SK-N-SH (cell line): Measurements from ENCODE around the gene SOD3. TPM values are rescaled to one million over a fixed set of nuclear protein-coding genes. Genes with fewer than 3 reads are reported as not detected.

Source experiments
- CTCF ChIA-PET: fragments of 300-600, 350-600 bp; formaldehyde crosslinking; extraction: SDS; loops from one replicate; lab custom pipeline; 2021; lab: Yijun Ruan, JAX
- POLR2A ChIA-PET: fragments of 350-600 bp; sonication (Branson Sonifier 250); formaldehyde crosslinking; extraction: SDS; loops from one replicate; lab custom pipeline; 2020; ENCODE audit warnings: antibody characterized with exemption, inconsistent platforms; lab: Yijun Ruan, JAX
- DNase-seq: peaks from one replicate; pipeline ENCODE4 v3.0.0; 2012
- H2AFZ ChIP-seq: fragments of 200-600 bp; sonication (generic); 2 replicates; pipeline ENCODE4 v1.8.1; 2016; ENCODE audit warnings: antibody characterized with exemption, mild to moderate bottlenecking, low read depth
- H3F3A ChIP-seq: fragments of 200-600 bp; sonication (generic); replicated peaks from 2 replicates; pipeline ENCODE3; 2016; ENCODE audit warnings: antibody characterized with exemption, mild to moderate bottlenecking; ENCODE audit not compliant: insufficient read depth
- H3K27ac ChIP-seq, 2 experiments: fragments of 200-500 bp in 1 of 2; fragments of 200-600 bp in 1 of 2; sonication (Bioruptor generic) in 1 of 2; sonication (generic), shearing (Covaris generic) in 1 of 2; 2 replicates each; pipeline versions ENCODE4 v1.5.1 to v1.6.1; 2014 to 2016; ENCODE audit warnings: low read depth in 2 of 2, inconsistent platforms in 1 of 2, low read length in 1 of 2, mild to moderate bottlenecking in 1 of 2, mixed read lengths in 1 of 2
- H3K27me3 ChIP-seq: fragments of 200-600 bp; sonication (generic), shearing (Covaris generic); 2 replicates; pipeline ENCODE4 v1.6.1; 2016; ENCODE audit warnings: mixed run types; ENCODE audit not compliant: insufficient read depth
- H3K36me3 ChIP-seq, 2 experiments: fragments of 200-500 bp in 1 of 2; fragments of 200-600 bp in 1 of 2; sonication (Bioruptor generic) in 1 of 2; sonication (generic) in 1 of 2; replicated peaks in 1 of 2; 2 replicates each; pipeline versions ENCODE3 to v1.5.1; 2014 to 2016; ENCODE audit warnings: low read length in 1 of 2, mild to moderate bottlenecking in 1 of 2; ENCODE audit not compliant: insufficient read depth in 2 of 2, control insufficient read depth in 1 of 2
- H3K4me1 ChIP-seq, 2 experiments: fragments of 200-500 bp in 1 of 2; fragments of 200-600 bp in 1 of 2; sonication (Bioruptor generic) in 1 of 2; sonication (generic), shearing (Covaris generic) in 1 of 2; 2 replicates each; pipeline versions ENCODE4 v1.5.1 to v1.6.1; 2014 to 2016; ENCODE audit warnings: low read depth in 1 of 2, low read length in 1 of 2, mixed run types in 1 of 2; ENCODE audit not compliant: insufficient read depth in 2 of 2, control insufficient read depth in 1 of 2
- H3K4me2 ChIP-seq: fragments of 200-600 bp; sonication (generic), shearing (Covaris generic); 2 replicates; pipeline ENCODE4 v1.6.1; 2017; ENCODE audit warnings: mixed run types
- H3K4me3 ChIP-seq, 2 experiments: fragments of 200-500 bp in 1 of 2; fragments of 200-600 bp in 1 of 2; sonication (Bioruptor generic) in 1 of 2; sonication (generic), shearing (Covaris generic) in 1 of 2; 2 replicates each; pipeline versions ENCODE4 v1.5.1 to v1.8.1; 2014 to 2016; ENCODE audit warnings: low read depth in 2 of 2, inconsistent platforms in 1 of 2, low read length in 1 of 2, mild to moderate bottlenecking in 1 of 2, mixed read lengths in 1 of 2, moderate library complexity in 1 of 2
- H3K79me2 ChIP-seq: fragments of 200-600 bp; sonication (generic); 2 replicates; pipeline ENCODE4 v1.8.1; 2017; ENCODE audit warnings: mild to moderate bottlenecking; ENCODE audit not compliant: insufficient read depth
- H3K9ac ChIP-seq: fragments of 200-600 bp; sonication (generic); 2 replicates; pipeline ENCODE4 v1.6.1; 2017; ENCODE audit warnings: mixed run types
- H3K9me2 ChIP-seq: fragments of 200-600 bp; sonication (generic); 2 replicates; pipeline ENCODE4 v1.6.1; 2017; ENCODE audit warnings: mixed run types
- H3K9me3 ChIP-seq: fragments of 200-600 bp; sonication (generic); 2 replicates; pipeline ENCODE4 v1.6.1; 2017; ENCODE audit warnings: mixed run types, mild to moderate bottlenecking, moderate library complexity
- H4K20me1 ChIP-seq: fragments of 200-600 bp; sonication (generic); 2 replicates; pipeline ENCODE4 v1.6.1; 2017; ENCODE audit warnings: mild to moderate bottlenecking, mixed run types; ENCODE audit not compliant: insufficient read depth
- CTCF ChIP-seq: fragments of 200-600 bp; sonication (generic); IDR thresholded peaks from 2 replicates; pipeline ENCODE4 v1.6.1; 2017; ENCODE audit warnings: antibody characterized with exemption, mild to moderate bottlenecking, moderate library complexity
- EP300 ChIP-seq, 2 experiments: IDR thresholded peaks; 2 replicates each; pipeline versions ENCODE4 v1.4.0 to v1.6.1; 2012; ENCODE audit warnings: borderline replicate concordance in 1 of 2, low read depth in 1 of 2, low read length in 1 of 2
- FOSL2 ChIP-seq: IDR thresholded peaks from 2 replicates; pipeline ENCODE4 v1.4.0; 2012; ENCODE audit warnings: low read depth, mild to moderate bottlenecking, moderate library complexity, borderline replicate concordance
- FOXJ3 ChIP-seq: sonication (generic); formaldehyde crosslinking; IDR thresholded peaks from 2 replicates; pipeline ENCODE4 v1.5.1; 2020; ENCODE audit warnings: mild to moderate bottlenecking, missing genetic modification reagents
- FOXM1 ChIP-seq: IDR thresholded peaks from 2 replicates; pipeline ENCODE4 v1.4.0; 2012; ENCODE audit warnings: low read depth, mild to moderate bottlenecking
- GATA2 ChIP-seq: sonication (generic); formaldehyde crosslinking; IDR thresholded peaks from 2 replicates; pipeline ENCODE4 v1.5.0; 2020; ENCODE audit warnings: mild to moderate bottlenecking, missing genetic modification reagents
- MAX ChIP-seq: IDR thresholded peaks from 2 replicates; pipeline ENCODE4 v1.4.0; 2012; ENCODE audit warnings: low read depth
- MXI1 ChIP-seq: IDR thresholded peaks from 2 replicates; pipeline ENCODE4 v1.6.1; 2012; ENCODE audit warnings: mild to moderate bottlenecking, low read depth, low read length, improper control_type of control experiment
- NRF1 ChIP-seq: IDR thresholded peaks from 2 replicates; pipeline ENCODE4 v1.6.1; 2012; ENCODE audit warnings: low read depth, mild to moderate bottlenecking, low read length
- RCOR1 ChIP-seq: fragments of 150-350 bp; IDR thresholded peaks from 2 replicates; pipeline ENCODE4 v1.6.1; 2017; ENCODE audit warnings: antibody characterized with exemption, low read length
- SIN3A ChIP-seq: IDR thresholded peaks from 2 replicates; pipeline ENCODE4 v1.6.1; 2012; ENCODE audit warnings: low read depth, mild to moderate bottlenecking, low read length, moderate library complexity, borderline replicate concordance
- TAF1 ChIP-seq: IDR thresholded peaks from 2 replicates; pipeline ENCODE4 v1.6.1; 2012; ENCODE audit warnings: low read depth, mild to moderate bottlenecking, low read length, moderate library complexity, borderline replicate concordance
- TCF12 ChIP-seq: IDR thresholded peaks from 2 replicates; pipeline ENCODE4 v1.4.0; 2012
- USF1 ChIP-seq: IDR thresholded peaks from 2 replicates; pipeline ENCODE4 v1.4.0; 2012; ENCODE audit warnings: low read depth, borderline replicate concordance
- USF2 ChIP-seq: fragments of 150-350 bp; IDR thresholded peaks from 2 replicates; pipeline ENCODE4 v1.6.1; 2017; ENCODE audit warnings: antibody characterized with exemption, low read length, low read depth, borderline replicate concordance
- YY1 ChIP-seq: IDR thresholded peaks from 2 replicates; pipeline ENCODE4 v1.4.0; 2012; ENCODE audit warnings: low read depth, mild to moderate bottlenecking
- WGBS: methylation state at CpG from one replicate; pipeline ENCODE4 v1.1.6; 2017; ENCODE audit warnings: low lambda C conversion rate; 5-methylcytosine and 5-hydroxymethylcytosine counted together
- polyA plus RNA-seq, 3 experiments: library from polyadenylated mRNA; depleted of rRNA; stranded (reverse); fragments of >200 nt; gene quantifications; 2 replicates each; pipeline ENCODE4 v1.2.3, GENCODE V29; 2012

SOD3 gene
- polyA plus RNA-seq, 1 of the 3 experiments (the other 2 are of a cell fraction): 21.6 TPM

- ChIA-PET POLR2A (no interaction called here), CTCF (no interaction called here)
- Histone ChIP-seq H3K4me1 (no peaks in the 10 kb centered on the region), H3K4me3 (no peak overlapping the region), H3K79me2 (no peaks in the 10 kb centered on the region), H3F3A (peaks cover 8% of the 10 kb centered on the region), H3K4me2 (no peak overlapping the region), H4K20me1 (no peaks in the 10 kb centered on the region), H3K9ac (no peak overlapping the region), H2AFZ (no peak overlapping the region), H3K9me2 (no peaks in the 10 kb centered on the region), H3K27ac (peak overlapping the region in 1 of 2 experiments; percentile 38; a peak in 3 of 4 replicates), H3K27me3 (no peaks in the 10 kb centered on the region), H3K36me3 (no peaks in the 10 kb centered on the region), H3K9me3 (no peaks in the 10 kb centered on the region)
- DNase-seq: no peak
- WGBS: 34% methylated on average over 3 of the region's 3 CpGs
- TF ChIP-seq TAF1 (no peak), GATA2 (no peak), RCOR1 (no peak), EP300 (IDR thresholded peaks at IDR 0.05; ENCODE audit: borderline replicate concordance in 1 of 2, low read depth in 1 of 2, low read length in 1 of 2) (no peak), FOSL2 (no peak), TCF12 (no peak), USF1 (no peak), NRF1 (no peak), CTCF (no peak), FOXM1 (no peak), FOXJ3 (CRISPR knock-in tag) (no peak), MXI1 (no peak), USF2 (no peak), YY1 (no peak)
These were observed 31.0 kb upstream of the SOD3 start for GRCh38 chr4:24764345-24764744.

GRCh38 chr4:24765376-24765988, 29.9 kb upstream of the SOD3 start:
- Histone ChIP-seq H2AFZ (no peak overlapping the region), H3K36me3 (no peaks in the 10 kb centered on the region), H3F3A (peaks cover 10% of the 10 kb centered on the region), H3K79me2 (no peaks in the 10 kb centered on the region), H4K20me1 (no peaks in the 10 kb centered on the region), H3K27me3 (no peaks in the 10 kb centered on the region), H3K4me2 (no peak overlapping the region), H3K4me1 (peaks cover 0 to 11% of the 10 kb centered on the region in 2 experiments; a peak in 2 of 4 replicates), H3K9ac (no peak overlapping the region), H3K27ac (no peak overlapping the region), H3K9me2 (no peaks in the 10 kb centered on the region), H3K9me3 (no peaks in the 10 kb centered on the region), H3K4me3 (no peak overlapping the region)
- TF ChIP-seq TCF12: peak; percentile 65; the same call in 1 of the 2 replicates
- TF ChIP-seq CTCF: no peak
- TF ChIP-seq MAX: no peak
- no peak for TF ChIP-seq SIN3A
- ChIA-PET CTCF (no interaction called here), POLR2A (no interaction called here)
- WGBS: 44% methylated on average over 4 of the region's 4 CpGs
- no peak for DNase-seq
